ENCODE data around the gene ARID1B.
"Not testable (repeated sequence)": the region's sequence is repeated elsewhere in the genome, so short reads cannot be mapped to it uniquely, and the experiment has no call there.

The ARID1B gene

DNA sequence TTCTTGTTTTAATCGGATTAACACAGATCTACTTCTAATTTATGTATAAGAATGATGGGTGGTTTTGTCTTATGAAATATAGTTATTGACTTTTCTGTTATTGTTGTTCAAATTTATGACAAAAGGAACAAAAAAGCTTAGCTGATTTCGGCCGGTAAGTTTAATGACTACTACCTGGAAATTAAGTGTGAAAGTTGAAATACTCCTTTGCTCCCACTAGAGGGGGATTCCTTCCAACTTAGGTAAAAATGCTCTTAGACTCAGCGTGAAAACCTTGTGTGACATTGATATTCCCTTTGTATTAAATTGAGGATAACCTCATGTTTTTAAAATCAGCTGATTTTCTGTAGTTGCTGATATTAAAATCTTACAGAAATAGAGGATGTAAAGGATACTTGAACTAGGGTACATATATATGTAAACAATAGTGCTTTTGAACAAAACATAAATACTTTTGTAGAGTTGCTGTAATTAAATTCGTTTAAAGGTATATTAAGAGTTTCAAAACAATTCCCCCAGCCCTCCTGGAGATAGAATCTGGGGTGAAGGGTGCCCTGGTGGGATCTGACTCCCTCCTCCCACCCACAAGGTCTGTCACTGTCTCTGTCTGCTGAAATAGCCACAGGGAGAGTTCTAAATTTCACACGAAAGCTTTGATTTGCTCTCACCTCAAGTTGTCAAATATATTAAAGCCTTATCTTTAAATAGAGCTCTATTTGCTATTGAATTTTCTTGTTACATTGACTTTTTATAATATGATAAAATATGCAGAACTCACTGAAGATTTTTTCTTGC, 257.5 kb downstream of the ARID1B start:
- peak; percentile 15 for DNase-seq

DNA sequence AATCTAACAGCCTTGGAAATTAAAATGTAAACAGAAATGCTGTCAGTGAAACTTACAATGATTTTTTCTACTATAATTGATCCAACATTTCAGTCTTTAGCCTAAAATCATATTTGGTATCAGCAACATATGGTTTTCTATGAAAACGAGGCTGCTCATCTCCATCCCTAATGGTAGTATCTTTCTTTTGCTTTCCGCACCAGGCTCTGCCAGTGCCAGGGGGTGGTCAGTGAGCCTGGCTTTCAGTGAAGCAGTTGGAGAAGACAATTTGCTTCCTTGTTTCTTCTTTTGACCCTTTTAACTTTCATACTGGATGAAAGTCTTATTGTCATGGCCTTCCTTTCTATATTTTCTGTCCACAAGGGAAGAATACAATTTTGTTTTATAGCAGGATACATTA, 258.4 kb downstream of the ARID1B start:
- no peak for DNase-seq

DNA sequence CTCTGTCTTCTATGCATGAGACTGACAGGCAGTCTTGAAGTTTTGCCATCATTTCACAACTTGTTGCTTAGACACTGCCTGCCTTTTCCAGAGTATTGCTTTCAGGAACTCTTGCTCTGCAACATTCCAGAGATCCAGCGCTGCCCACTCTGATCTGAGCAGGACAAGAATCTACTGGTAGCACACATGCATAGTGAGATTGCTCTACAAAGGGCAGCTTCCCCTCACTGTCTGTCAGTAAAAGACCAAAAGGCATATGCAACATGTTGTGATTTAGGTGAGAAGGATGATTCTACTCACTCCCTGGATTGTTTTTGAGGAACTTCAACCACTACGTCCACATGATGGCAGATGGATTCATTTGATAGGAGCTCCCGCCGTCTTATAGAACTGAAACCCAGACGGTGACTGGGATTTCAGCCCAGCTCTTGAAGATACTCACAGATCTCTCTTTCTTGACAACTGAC, 259.1 kb downstream of the ARID1B start:
- no peak for DNase-seq

DNA sequence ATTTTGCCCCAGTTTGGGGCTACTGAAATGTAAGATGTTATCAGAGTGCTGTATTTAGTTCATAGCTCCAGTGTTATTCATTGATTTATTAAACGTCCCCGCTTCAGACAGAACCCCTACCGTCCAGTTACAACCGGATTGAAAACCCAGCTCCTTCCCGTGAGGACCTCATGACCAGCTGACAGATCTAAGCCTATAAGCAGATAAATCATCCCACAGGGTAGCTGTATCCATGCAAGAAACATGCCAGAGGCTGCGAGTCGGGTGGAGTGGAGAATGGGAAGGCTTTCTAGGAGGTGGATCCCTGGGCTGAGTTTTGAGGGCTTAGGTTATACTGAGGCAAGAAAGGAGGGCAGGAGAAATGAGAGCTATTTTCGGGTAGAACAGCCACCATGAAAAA, 260.0 kb downstream of the ARID1B start:
- no peak for DNase-seq

DNA sequence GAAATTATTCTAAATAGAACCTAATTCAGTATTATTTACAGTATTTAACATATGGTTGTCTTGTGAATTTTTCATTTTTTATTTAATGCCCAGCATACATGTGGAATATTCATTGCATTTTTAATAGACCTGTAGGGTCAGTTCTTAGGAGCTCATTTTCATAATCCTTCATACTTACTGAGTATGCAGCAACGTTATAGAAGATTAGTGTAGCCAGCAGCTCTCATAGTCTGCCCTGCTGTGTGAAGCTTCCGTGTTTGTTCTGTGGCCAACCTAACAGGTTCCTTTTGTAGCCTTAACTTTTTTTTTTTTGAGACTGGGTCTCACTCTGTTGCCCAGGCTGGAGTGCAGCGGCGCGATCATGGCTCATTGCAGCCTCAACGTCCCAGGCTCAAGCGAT, 261.4 kb downstream of the ARID1B start:
- DNase-seq = no peak

DNA sequence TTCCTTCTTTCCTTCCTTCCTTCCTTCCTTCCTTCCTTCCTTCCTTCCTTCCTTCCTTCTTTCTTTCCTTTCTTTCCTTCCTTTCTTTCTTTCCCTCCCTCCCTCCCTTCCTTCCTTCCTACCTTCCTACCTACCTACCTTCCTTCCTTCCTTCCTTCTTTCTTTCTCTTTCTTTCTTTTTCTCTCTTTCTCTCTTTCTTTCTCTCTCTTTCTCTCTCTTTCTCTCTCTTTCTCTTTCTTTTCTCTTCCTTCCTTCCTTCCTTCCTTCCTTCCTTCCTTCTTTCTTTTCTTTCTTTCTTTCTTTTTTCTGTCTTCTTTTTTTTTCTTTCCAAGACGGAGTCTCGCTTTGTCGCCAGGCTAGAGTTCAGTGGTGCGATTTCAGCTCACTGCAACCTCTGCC, 262.5 kb downstream of the ARID1B start:
- DNase-seq = not testable (repeated sequence)

DNA sequence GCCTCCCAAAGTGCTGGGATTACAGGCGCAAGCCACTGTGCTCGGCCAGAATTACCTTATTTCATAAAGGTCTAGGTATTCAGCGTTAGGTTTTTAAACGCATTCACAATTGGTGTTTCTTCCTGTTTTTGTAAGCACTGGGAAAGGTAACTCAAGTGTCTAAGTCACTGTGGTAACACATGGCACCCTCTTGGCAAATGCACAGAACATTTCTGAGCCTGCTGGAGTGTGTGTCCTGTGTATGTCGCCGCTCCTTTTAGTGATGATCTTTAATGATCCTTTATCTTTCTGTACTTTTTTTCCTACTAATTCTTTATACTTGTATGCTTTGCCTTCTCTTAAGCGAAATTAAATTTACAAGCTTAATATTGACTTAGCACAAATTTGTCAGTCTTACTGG, 263.0 kb downstream of the ARID1B start:
- DNase-seq = no peak

DNA sequence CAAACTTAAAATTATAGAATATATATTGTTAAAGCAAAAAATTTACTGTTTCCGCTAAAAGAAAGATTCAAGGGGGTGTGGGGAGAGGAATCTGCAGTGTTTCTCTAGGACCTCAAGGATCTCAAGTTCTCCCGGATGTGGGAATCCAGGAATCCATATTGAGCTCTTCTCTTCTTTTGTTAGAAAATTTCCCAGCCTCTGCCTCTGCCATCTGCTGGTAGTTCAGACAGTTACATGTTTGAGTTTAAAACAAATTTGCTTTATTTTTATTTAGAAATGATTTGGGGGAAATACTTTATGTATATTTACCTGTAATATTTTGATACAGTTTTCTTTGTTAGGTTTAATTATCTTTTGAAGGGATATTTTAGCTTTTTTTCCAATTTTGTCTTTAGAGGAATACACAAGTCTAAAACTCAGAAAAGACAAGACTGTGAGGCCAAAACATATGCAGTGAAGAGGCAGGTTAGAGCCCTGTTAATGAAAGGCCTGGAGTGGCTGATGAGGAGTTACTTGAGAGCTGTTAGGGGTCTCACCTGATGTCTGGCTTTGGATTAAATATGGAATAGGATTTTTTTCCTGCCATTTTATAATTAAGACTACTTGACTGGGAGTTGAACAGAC, 268.8 kb downstream of the ARID1B start:
- DNase-seq = peak; percentile 66

DNA sequence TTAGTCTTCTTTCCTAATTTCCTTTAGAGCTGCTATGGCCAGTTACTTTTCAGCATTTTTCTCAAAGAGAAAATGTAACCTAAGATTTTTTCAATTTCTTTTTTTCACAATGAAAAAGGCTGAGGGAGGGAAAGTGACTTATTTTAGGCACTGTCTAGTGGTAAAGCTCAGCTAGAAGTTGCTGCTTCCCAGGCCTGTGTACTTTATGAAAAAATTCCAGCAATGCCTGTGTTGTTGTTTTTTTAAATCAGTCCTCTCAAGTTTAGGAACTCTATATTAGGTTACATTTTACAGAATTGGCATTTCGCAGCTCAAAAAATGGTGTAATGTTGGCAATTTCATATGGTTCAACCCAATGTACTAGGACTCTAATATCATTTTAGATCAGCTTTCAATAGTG, 269.6 kb downstream of the ARID1B start:
- no peak for DNase-seq

DNA sequence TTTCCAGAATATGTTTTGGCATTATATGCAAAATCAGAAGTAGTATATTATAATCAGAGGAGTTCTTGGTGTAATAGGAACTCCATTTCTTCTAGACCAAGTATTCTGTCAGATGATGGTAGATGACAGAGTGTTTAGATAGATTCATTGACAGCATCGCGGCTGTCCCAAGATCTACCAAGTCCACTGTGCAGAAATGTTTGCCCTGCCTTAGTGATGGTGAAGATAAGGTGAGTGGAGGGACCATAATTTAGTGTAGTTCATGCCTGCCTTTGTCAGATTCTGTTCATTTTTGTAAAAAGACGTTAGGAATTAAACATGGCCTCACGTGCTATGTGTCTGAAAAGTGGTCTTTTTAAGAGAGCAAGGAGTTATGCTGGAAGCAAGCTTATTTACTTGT, 270.1 kb downstream of the ARID1B start:
- no peak for DNase-seq

DNA sequence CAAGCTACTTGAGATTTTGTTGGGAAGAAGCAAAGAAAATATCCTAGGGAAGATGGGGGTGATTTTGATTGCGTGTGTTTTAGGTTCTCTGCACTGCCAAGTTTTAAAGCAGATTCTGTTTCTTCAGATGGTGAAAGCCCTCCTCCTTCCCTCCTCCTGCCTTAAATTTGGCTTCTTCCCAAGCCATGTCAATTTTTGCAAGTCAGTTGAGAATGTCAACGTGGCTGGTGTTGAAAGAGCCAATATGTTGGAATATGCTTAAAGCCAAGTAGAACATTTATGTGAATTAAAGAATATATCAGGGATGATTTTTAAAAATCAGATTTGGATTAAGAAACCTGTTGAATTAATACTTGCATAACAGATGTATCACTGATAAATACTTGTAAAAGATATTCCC, 270.8 kb downstream of the ARID1B start:
- DNase-seq = no peak

DNA sequence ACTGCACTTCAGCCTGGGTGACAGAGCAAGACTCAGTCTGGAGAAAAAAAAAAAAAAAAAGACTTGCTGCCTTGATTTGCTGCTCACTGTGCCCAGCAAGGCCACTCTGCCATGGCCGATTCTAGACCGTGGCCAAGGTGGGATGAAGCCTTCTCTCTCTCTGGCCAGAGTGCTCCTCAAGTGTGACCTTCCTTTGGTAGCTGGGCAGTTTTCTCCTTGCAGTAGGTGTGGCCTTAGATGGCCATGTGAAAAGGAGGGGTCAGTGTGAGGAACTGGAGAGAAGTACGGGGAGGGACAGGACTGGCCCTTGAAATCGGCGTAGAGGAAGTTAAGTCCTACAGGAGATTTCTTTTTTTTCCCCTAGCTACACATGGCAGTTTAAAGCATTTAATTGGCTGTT, 272.0 kb downstream of the ARID1B start:
- no peak for DNase-seq

DNA sequence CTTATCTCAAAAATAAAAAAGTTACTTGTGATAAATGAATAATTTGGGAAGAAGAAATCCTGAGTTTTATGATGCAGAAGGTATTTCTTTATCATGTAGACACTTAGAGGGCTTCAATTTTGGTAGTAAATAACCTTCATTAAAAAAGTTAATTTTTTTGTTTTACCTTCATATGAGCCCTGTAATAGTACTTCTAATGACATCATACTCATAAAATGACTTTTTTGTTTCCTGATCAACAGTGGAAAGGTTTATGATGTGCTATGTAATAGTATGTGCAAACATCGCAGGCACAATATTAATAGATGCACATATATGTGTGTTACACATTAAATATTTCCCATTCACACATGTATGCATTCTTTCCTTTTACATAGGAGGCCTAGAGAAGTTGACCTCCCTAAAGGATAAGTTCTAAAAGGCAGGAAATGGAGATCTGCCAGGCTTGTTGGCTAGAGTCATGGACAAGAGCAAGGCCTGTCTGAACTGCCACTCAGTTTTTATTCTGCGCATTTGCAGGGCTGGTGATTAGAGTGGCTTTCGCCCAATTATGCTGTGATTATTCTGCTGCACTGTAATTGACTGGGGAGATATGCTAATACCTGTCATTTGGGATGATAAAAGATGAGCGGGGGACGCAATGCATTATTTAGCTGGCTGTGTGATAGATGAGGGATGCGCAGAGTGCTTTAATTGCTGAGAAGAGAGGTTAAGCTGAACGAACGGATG, 273.5 kb downstream of the ARID1B start:
- DNase-seq = no peak

DNA sequence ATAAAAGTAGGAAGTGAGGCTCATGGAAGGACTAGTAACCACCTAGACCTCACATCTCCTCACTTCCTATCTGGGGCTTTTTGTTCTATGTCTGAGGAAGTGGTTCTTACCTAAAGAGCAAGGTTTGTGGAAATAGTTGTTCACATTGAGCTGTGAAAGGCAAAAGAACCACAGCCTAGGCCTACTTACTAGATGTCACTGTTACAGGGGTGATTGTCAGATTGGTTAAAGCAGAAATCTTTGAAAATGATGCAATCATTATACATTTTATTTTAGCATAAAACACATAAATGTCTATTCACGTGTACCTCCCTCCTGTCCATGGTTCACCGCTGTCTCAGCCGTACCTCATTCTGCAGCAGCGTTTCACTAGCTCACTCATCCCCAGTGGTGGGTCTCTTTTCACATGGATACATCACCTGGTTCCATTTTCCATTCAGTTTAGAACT, 277.4 kb downstream of the ARID1B start:
- DNase-seq = no peak

DNA sequence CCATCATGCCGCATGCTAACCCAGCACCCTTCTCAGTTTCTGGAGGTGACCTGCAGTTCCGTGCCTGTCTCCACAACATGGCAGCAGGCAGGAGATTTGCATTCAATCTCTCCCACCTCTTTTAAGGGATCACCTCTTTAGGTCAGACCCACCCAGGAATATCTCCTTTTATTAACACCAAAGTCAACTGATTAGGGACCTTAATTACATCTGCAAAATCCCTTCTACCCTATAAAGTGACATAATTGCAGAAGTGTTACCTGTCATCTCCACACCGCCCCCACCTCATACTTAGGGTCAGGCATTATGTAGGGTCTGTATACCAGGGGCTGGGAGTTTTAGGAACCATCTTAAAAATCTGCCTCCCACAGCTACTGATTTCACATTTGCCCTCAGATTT, 278.7 kb downstream of the ARID1B start:
- DNase-seq = no peak

DNA sequence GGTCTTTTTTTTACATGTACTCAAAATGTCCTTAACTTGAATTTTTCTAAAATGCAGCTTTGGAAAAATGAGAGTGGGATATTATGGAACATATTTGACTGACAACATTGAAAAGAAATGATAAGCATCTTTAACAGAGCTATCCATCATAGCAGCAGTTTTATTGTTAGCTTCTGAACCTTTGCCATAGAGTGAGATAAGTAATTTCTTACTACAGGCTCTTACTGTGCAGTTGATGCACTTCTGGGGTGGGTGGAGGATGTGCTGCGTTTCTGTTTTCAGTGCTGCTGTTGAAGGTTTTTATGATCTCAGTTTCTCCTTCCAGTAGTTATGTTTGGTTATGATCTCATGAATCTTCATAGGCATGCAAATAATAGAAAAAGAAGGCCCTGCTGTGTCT, 279.1 kb downstream of the ARID1B start:
- DNase-seq = no peak

DNA sequence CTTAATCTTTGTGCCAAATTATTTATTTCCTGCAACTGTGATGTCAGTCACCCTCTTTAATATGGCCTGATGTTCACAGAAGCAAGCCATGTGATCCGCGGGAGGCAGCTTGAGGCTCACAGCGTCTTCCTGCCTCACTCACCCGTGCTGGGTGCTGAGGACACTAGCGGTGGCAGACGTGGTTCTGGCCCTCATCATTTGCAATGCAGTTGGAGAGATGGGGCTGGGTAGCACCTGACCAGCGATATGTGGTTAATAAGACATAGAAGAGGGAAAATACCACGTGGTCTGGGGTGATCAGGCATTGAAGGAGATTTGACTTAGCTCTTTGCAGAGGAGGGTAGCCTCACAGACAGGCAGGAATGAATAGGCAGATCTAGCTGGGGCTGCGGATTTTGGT, 281.4 kb downstream of the ARID1B start:
- DNase-seq = no peak

DNA sequence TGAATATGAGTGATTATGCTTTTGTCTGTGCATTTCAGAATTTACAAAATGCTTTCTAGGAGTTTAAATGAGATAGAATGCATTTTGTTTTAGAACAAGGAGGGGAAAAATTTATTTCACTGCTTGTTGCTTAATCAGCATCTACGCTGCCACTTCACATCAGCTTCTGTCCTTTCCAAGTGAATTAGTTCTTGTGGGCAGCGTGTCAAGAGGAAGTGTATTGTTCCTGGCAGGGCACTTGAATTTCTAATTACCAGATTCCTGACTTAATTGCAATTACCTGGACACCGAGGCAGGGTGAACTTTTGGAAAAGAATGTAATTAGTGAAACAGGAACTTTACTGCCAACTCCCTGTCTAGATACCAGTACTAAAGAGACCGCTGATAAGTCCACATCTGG, 282.6 kb downstream of the ARID1B start:
- DNase-seq = no peak

DNA sequence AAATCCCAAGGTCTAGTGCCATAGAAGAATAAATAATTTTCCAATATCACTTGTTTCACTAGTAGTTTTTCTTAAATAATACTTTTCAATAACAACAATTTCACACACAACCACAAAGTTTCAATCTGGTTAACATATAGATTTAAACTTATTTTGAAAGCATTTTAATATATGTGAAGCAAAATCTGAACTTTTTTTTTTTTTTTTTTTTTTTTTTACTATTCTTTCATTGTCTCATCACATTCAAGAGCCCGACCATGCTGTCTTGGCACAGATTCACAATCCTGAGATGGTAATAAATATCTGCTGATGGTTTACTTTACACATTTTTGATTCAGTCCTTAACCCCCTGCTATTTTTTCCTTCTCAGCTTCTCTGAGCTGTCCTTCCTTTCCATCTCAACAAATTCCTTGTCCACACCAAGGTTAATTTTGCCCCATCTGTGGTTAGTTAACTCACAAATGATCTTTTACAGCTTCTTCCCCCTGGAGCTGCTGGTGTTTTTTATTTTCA, 283.3 kb downstream of the ARID1B start:
- no peak for DNase-seq

DNA sequence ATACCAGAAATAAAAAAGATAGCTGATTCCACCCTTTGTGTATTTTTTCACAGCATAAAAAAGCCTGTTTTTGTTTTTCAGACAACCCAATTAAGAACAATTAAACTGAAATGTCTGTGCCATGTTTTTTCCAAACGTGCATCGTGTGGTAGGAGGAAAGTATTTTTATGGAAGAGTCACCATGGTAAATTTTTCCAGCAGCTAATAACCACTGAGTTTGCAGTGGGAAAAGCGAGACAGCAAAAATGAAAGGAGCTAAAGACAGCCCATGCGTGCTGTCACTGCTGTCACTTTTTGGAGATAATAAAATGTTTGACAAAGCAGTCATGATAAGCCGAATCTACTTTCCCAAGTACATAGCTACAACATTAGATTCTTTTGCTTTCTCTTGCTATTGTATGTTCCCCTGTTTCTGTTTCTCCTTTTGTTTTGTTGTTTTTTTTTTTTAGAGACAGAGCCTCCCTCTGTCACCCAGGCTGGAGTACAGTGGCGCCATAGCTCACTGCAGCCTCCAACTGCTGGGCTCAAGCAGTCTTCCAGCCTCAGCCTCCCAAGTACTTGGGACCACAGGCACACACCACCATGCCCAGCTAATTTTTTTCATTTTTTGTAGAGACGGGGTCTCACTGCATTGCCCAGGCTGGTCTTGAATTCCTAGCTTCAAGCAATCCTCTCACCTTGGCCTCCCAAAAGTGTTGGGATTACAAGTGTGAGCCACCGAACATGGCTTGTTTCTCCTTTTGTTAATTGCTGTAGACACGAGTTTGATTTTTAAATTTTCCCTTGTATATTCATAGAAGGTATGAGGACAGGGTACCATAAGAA, 284.8 kb downstream of the ARID1B start:
- DNase-seq = no peak

DNA sequence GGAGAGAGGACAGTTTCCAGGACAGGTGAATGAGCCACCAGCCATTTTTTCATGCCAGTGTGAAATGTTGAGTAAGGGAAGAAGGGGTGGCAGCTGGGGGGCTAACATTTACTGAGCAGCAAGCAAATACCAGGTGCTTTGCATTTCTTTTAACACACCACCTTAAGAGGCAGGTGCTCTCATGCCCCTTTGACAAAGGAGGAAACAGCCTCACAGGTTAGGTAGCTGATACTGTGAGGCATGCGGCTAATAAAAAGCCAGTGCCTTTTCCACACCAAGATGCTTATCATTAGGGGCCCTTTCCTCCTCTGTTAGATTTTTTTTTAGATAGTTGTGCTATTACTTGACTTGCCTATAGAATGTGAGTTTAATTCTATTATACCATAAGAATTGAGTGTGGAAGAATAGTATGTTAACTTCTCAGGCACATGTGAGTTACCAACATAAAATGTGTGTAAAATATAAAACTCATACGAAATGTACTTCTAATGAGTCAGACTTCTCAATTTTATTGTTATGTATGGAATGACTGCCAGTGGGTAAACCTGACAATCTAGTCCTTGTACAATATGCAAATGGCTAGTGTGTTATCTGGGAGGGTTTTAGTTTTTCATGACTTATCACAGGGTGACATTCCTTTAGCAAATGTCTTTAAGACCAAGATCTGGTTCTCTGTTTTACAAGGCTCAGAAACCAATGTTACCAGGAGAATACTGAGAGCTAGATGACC, 286.2 kb downstream of the ARID1B start:
- DNase-seq = no peak

DNA sequence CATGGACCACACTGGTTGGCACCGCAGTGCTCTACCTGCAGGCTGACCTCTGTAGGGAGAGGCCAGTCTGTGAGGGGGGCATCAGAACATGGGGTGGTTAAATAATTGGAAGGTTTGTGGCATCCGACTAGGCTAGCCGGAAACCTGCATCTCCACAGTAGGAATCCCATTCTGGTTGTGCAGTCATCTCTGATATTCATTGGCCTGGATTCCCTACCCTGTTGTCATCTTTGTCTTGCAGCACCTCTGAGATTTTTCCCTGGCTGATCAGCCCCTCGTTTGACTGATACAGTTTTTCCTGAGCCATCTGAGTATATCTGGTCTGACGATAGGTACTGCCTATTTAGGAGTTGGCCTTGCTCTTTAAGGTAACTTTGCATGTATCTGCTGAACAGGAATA, 286.7 kb downstream of the ARID1B start:
- DNase-seq = no peak
